CD8-positive, alpha-beta memory T cell (primary cell): Measurements from ENCODE around the gene AGXT. TPM values are rescaled to one million over a fixed set of nuclear protein-coding genes. Genes with fewer than 3 reads are reported as not detected.
A peak's percentile ranks its signal among the peaks of the same experiment; 100 is the strongest.

Experiments
- CTCF ChIA-PET: fragments of 350-600 bp; sonication (Branson Sonifier 250); formaldehyde crosslinking; loops from one replicate; lab custom pipeline; 2021; ENCODE audit warnings: antibody characterized with exemption; lab: Charles Lee
- POLR2A ChIA-PET: fragments of 350-600 bp; sonication (Branson Sonifier 250); formaldehyde crosslinking; loops from one replicate; lab custom pipeline; 2021; ENCODE audit warnings: antibody characterized with exemption; lab: Charles Lee
- DNase-seq, 5 donors: peaks; one replicate each; pipeline versions ENCODE4 v3.0.0 to v3.0.0-alpha.2; 2020 to 2022; ENCODE audit warnings: mixed read lengths in 1 of 5
- H3K27ac ChIP-seq: one replicate; pipeline ENCODE4 v1.7.0; 2013; ENCODE audit warnings: low read depth, mild to moderate bottlenecking, low read length, moderate library complexity
- H3K27me3 ChIP-seq: 2 replicates; pipeline ENCODE4 v1.7.0; 2013; ENCODE audit warnings: low read length, mild to moderate bottlenecking; ENCODE audit not compliant: insufficient read depth, poor library complexity, severe bottlenecking
- H3K36me3 ChIP-seq: 2 replicates; pipeline ENCODE4 v1.7.0; 2013; ENCODE audit warnings: mild to moderate bottlenecking, low read length, moderate library complexity; ENCODE audit not compliant: insufficient read depth
- H3K4me1 ChIP-seq: 2 replicates; pipeline ENCODE4 v1.7.0; 2013; ENCODE audit warnings: mild to moderate bottlenecking, low read length, moderate library complexity; ENCODE audit not compliant: insufficient read depth
- H3K4me3 ChIP-seq: 2 replicates; pipeline ENCODE4 v1.7.0; 2013; ENCODE audit warnings: mild to moderate bottlenecking, low read length
- H3K9me3 ChIP-seq: 2 replicates; pipeline ENCODE4 v1.7.0; 2013; ENCODE audit warnings: mild to moderate bottlenecking, low read length
- H3K27ac Mint-ChIP-seq, 8 donors: one replicate each; pipeline ENCODE4 v1.8.0; 2020 to 2021; ENCODE audit warnings: mixed read lengths in 8 of 8, mild to moderate bottlenecking in 6 of 8, inconsistent platforms in 3 of 8, moderate library complexity in 3 of 8
- H3K27me3 Mint-ChIP-seq, 2 donors: one replicate each; pipeline ENCODE4 v1.8.0; 2020 to 2021; ENCODE audit warnings: mixed read lengths in 2 of 2, mild to moderate bottlenecking in 1 of 2, moderate library complexity in 1 of 2
- H3K36me3 Mint-ChIP-seq, 3 donors: one replicate each; pipeline ENCODE4 v1.8.0; 2020 to 2021; ENCODE audit warnings: mixed read lengths in 3 of 3, inconsistent platforms in 1 of 3, mild to moderate bottlenecking in 1 of 3
- H3K4me1 Mint-ChIP-seq, 3 donors: one replicate each; pipeline ENCODE4 v1.8.0; 2020 to 2021; ENCODE audit warnings: mixed read lengths in 3 of 3, inconsistent platforms in 1 of 3, mild to moderate bottlenecking in 1 of 3
- H3K4me3 Mint-ChIP-seq, 7 donors: one replicate each; pipeline ENCODE4 v1.8.0; 2020 to 2021; ENCODE audit warnings: mixed read lengths in 7 of 7, mild to moderate bottlenecking in 6 of 7, moderate library complexity in 4 of 7, inconsistent platforms in 2 of 7
- H3K9me3 Mint-ChIP-seq, 5 donors: one replicate each; pipeline ENCODE4 v1.8.0; 2020 to 2022; ENCODE audit warnings: mixed read lengths in 5 of 5, mild to moderate bottlenecking in 3 of 5, moderate library complexity in 2 of 5, inconsistent platforms in 1 of 5
- polyA plus RNA-seq: library from polyadenylated mRNA; unstranded; fragments of 300-500 nt; fragmentation: Illumina TruSeq; gene quantifications from one replicate; pipeline ENCODE4 v1.2.3, GENCODE V29; 2021
- total RNA-seq, 2 experiments: library from RNA; stranded (reverse); gene quantifications; one replicate each; pipeline ENCODE4 v1.2.3, GENCODE V29; 2021

The AGXT gene
- not detected for total RNA-seq
- polyA plus RNA-seq: not detected

DNA sequence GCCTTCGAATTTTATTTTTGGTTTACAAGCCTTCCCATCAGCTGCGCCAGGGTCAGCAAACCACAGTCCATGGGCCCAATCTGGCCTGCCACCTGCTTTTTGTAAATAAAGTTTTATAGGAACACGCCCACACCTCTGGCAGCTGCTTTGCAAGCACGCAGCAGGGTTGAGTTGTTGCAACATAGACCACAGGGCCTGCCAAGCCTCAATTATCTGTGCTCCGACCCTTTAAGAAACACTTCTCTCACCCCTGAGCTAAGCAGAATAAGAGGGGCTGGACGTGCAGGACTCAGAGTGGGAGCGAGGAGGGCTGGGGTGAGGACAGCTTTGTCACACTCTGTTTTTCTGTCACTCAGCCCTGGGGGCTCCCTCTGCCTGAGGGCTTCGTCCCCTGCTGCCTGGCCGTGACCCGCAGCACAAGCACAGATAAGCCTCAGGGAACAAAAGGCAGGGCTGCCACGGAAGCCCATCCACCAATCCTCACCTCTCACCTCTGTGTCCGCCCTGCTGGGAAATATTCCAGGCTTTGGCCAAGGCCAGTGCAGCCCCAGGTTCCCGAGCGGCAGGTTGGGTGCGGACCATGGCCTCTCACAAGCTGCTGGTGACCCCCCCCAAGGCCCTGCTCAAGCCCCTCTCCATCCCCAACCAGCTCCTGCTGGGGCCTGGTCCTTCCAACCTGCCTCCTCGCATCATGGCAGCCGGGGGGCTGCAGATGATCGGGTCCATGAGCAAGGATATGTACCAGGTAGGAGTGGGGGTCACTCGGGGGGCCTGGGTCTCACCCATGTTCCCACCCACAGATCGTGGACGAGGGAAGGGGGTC lies at the start of gene AGXT:
Gene AGXT, plus strand, starts transcription at position 539 of the 823 bp plus-strand sequence. Its CDS starts 42 bp downstream, at position 581.
- H3K4me3 ChIP-seq: no peak within 1 kb of the TSS
- Mint-ChIP-seq H3K27me3 (peaks cover 11 to 34% of the 10 kb centered on the region in 2 donors), H3K36me3 (peaks cover 0 to 2% (median 0%) of the 10 kb centered on the region in 3 donors), H3K4me1 (no peaks in the 10 kb centered on the region), H3K4me3 (no peak within 1 kb of the TSS), H3K27ac (no peak within 1 kb of the TSS), H3K9me3 (no peaks in the 10 kb centered on the region)
- POLR2A ChIA-PET: no interaction called here
- no peaks in the 10 kb centered on the region for H3K4me1 ChIP-seq
- no peaks in the 10 kb centered on the region for H3K27me3 ChIP-seq
- no peaks in the 10 kb centered on the region for H3K9me3 ChIP-seq
- H3K27ac ChIP-seq: no peak within 1 kb of the TSS
- DNase-seq: no peak
- H3K36me3 ChIP-seq: no peaks in the 10 kb centered on the region
- CTCF ChIA-PET: no interaction called here

DNA sequence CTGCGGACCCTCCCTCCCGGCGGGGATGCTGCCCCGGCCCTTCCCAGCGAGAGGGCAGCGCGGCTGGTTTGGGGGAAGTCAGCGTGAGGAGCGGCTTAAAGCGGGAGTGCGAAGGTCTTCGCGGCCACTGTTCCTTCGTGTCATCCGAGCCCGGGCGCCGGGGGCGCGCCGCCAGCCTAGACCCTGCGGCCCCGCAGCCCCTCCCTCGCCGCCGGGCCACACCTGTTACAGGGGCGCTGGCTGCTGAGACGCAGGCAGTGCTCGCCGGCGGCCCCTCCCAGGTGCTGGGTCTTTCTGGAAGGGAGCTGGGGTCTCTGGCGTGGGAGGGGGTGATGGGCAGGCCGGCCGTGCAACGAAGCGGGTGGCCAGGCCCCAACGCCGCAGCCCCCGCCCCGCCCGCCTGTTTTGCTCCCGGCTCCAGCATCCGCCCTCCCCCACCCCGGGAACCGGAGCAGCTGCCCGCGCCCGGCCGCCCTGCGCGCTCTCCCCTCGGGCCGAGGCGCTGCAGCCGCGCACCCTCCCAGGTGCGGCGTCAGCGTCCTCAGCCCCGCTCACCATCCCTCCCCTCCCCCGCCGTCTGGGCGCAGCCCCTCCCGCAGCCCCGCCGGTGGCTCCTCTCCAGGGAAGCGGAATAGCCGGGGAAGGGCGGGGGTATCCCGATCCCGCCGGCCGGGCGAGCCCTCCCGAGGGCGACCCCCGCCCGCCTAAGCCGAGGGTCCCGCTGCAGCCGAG lies 49.3 kb upstream of the AGXT start:
- no peaks in the 10 kb centered on the region for H3K4me1 ChIP-seq
- no peaks in the 10 kb centered on the region for H3K36me3 ChIP-seq
- H3K9me3 Mint-ChIP-seq: peaks cover 1 to 8% (median 5%) of the 10 kb centered on the region in 5 donors
- no peak for DNase-seq
- peaks cover 0 to 1% (median 1%) of the 10 kb centered on the region in 3 donors for H3K36me3 Mint-ChIP-seq
- H3K9me3 ChIP-seq: no peaks in the 10 kb centered on the region
- CTCF ChIA-PET: no interaction called here
- no peak overlapping the region for H3K27ac ChIP-seq
- no peak overlapping the region for H3K27ac Mint-ChIP-seq
- H3K27me3 ChIP-seq: peaks cover 12% of the 10 kb centered on the region
- POLR2A ChIA-PET: no interaction called here
- H3K4me3 ChIP-seq: no peak overlapping the region
- H3K4me1 Mint-ChIP-seq: peaks cover 7 to 11% (median 9%) of the 10 kb centered on the region in 3 donors
- H3K4me3 Mint-ChIP-seq: no peak overlapping the region
- peaks cover 45% of the 10 kb centered on the region in 2 donors for H3K27me3 Mint-ChIP-seq

DNA sequence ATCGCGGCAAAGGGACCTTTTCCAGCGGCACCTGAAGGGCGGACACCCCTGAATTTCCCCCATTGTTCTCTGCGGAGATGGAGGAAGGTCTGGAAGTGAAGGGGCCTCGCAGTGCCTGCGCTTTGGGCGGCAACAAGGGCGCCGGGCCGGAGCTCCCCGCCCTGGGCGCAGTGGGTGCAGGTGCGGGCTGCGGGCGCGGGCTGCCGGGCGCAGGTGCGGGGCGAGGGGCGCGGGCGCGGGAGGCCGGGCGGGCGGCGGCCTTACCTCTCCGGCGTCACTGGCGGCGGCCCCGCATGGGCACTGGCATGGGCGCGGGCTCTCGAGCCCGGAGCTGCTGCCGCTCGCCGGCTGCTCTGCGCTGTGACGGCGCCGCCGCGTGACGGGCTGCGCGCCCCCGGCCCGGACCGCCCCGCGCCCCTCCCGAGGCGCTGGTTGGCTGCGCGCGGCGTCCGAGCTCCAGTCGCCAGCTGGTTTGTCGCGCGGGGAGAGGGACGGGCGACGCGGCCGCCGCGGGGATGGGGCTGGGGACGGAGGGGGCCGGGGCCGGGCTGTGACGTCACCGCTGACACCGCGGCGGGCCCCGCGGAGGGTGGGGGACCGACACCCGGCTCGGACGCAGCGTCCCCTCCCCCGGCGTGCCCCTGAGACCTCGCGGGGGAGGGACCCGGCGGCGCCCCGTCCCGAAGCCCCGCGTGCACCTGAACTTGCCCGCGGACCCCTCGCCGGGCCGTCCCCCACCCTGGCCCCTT lies 48.6 kb upstream of the AGXT start, which contains the start of gene KIF1A:
Gene KIF1A, minus strand, starts transcription at position 362 of the 749 bp plus-strand sequence. CDS start 22,467 bp downstream, outside the sequence.
- H3K4me1 Mint-ChIP-seq: peaks cover 7 to 11% (median 9%) of the 10 kb centered on the region in 3 donors
- peaks cover 48 to 53% of the 10 kb centered on the region in 2 donors for H3K27me3 Mint-ChIP-seq
- H3K27me3 ChIP-seq: peaks cover 19% of the 10 kb centered on the region
- H3K27ac ChIP-seq: no peak within 1 kb of the TSS
- peaks cover 0 to 1% (median 0%) of the 10 kb centered on the region in 3 donors for H3K36me3 Mint-ChIP-seq
- no peaks in the 10 kb centered on the region for H3K4me1 ChIP-seq
- H3K27ac Mint-ChIP-seq: no peak within 1 kb of the TSS
- H3K36me3 ChIP-seq: no peaks in the 10 kb centered on the region
- H3K9me3 ChIP-seq: no peaks in the 10 kb centered on the region
- H3K9me3 Mint-ChIP-seq: peaks cover 0 to 6% (median 5%) of the 10 kb centered on the region in 5 donors
- H3K4me3 Mint-ChIP-seq: peak within 1 kb of the TSS in 3 of 7 donors; percentile 23 to 37 (median 34)
- CTCF ChIA-PET: no interaction called here
- POLR2A ChIA-PET: no interaction called here
- no peak within 1 kb of the TSS for H3K4me3 ChIP-seq
- no peak for DNase-seq

DNA sequence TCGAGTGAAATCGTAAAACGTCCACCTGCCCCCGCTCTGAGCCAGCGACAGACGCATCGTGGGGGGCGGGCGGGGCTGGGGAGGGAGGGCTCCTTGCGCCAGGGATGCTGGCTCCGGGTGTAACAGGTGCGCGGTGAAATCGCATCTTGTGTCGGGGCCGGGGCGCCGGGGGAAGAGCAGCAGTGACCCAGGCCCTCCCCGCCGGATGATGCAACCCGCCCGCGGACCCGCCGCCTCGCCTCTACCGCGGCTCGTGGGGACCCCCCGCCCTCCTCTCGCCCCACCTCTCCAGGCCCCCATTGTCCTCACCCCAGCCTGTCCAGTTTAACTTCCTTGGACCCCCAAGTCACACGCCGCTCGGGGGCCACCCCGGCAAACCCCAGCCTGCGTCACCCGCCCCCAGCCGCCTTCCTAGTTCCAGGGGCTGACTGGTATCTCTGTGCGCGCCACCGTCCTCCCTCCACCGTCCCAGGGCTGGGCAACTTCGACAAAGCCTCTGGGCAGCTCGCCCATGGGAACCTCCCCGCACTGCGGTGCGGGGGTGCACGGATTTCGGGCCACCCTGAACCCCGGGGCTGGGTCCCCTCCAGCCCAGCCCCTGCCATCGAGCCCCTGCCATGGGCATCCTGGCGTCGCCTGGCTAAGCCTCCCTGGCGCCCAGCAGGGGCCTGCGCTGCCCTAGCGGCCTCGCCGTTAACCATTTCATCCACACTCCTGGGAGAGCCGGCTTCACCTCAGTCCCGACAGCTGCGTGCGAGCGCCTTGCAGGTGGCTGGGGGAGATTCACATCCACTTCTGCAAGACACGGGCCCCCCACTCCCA lies 47.8 kb upstream of the AGXT start:
- Histone ChIP-seq H3K27ac (no peak overlapping the region), H3K4me1 (no peaks in the 10 kb centered on the region), H3K4me3 (no peak overlapping the region), H3K36me3 (no peaks in the 10 kb centered on the region), H3K9me3 (no peaks in the 10 kb centered on the region), H3K27me3 (peaks cover 27% of the 10 kb centered on the region)
- CTCF ChIA-PET: interaction anchor here (1.4 kb wide), 1 partner anchor 11 kb away, joined by 3 read pairs; no protein-coding TSS in a partner anchor
- H3K27me3 Mint-ChIP-seq: peaks cover 50 to 59% of the 10 kb centered on the region in 2 donors
- POLR2A ChIA-PET: no interaction called here
- H3K4me3 Mint-ChIP-seq: peak overlapping the region in 6 of 7 donors; percentile 24 to 46 (median 36)
- peaks cover 0 to 8% (median 5%) of the 10 kb centered on the region in 5 donors for H3K9me3 Mint-ChIP-seq
- peaks cover 7 to 11% (median 9%) of the 10 kb centered on the region in 3 donors for H3K4me1 Mint-ChIP-seq
- no peak for DNase-seq
- peaks cover 0 to 3% (median 1%) of the 10 kb centered on the region in 3 donors for H3K36me3 Mint-ChIP-seq
- no peak overlapping the region for H3K27ac Mint-ChIP-seq

DNA sequence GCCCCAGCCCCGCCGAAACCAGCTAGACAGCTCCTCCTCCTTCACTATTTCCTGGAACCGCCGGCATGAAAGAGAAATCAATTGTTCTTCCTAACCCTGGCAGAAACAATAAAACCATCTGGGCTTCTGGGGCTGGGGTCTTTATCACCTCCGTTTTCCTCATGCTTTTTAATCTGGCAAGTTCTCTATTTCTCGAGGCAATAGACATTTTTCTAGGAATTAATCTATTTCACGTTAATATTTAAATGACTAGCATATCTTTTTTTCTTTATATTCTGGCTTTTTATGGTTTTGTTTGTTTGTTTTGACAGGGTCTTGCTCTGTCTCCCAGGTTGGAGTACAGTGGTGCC lies 47.2 kb upstream of the AGXT start:
- Histone ChIP-seq H3K4me1 (no peaks in the 10 kb centered on the region), H3K9me3 (no peaks in the 10 kb centered on the region), H3K36me3 (no peaks in the 10 kb centered on the region), H3K27ac (no peak overlapping the region), H3K27me3 (peaks cover 31% of the 10 kb centered on the region), H3K4me3 (no peak overlapping the region)
- Mint-ChIP-seq H3K9me3 (peaks cover 0 to 8% (median 5%) of the 10 kb centered on the region in 5 donors), H3K27me3 (peaks cover 51 to 59% of the 10 kb centered on the region in 2 donors), H3K4me1 (peaks cover 7 to 11% (median 9%) of the 10 kb centered on the region in 3 donors), H3K4me3 (peak overlapping the region in 5 of 7 donors; percentile 19 to 46 (median 36)), H3K27ac (no peak overlapping the region), H3K36me3 (peaks cover 0 to 3% (median 1%) of the 10 kb centered on the region in 3 donors)
- ChIA-PET CTCF (interaction anchor here (1.4 kb wide), 1 partner anchor 10 kb away, joined by 3 read pairs; no protein-coding TSS in a partner anchor), POLR2A (no interaction called here)
- no peak for DNase-seq

DNA sequence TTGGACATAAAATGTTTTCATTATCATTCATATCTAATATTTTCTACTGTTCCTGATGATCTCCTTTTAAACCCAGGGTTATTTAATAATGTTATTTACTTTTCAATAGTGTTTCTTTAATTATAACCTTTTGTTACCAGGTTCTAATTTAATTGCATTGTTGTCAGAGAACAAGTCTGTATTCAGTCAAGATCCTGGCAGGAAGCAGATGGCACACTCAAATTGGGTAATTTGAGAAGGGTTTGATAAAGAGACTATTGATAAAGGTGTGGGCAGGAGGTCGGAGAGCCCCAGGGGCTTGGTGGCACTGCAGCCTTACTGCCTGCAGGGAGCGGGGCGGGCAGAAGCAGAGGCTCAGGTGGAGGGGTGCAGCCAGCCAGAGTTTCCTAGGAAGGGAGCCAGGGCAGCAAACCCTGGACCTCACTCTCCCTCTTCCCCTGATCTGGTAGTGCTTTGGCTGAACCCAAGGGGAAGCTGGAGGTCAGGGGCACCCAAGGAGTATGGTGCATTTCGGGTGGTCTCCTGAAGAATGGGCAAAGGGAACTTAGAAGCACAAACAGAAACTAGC lies 46.3 kb upstream of the AGXT start:
- no peak for DNase-seq
- Histone ChIP-seq H3K4me3 (no peak overlapping the region), H3K27ac (no peak overlapping the region), H3K27me3 (peaks cover 41% of the 10 kb centered on the region), H3K9me3 (no peaks in the 10 kb centered on the region), H3K4me1 (no peaks in the 10 kb centered on the region), H3K36me3 (no peaks in the 10 kb centered on the region)
- peak overlapping the region in 1 of 7 donors; percentile 2 for H3K4me3 Mint-ChIP-seq
- H3K4me1 Mint-ChIP-seq: peaks cover 7 to 11% (median 9%) of the 10 kb centered on the region in 3 donors
- CTCF ChIA-PET: interaction anchor here (1.4 kb wide), 1 partner anchor 9 kb away, joined by 3 read pairs; no protein-coding TSS in a partner anchor
- POLR2A ChIA-PET: no interaction called here
- H3K36me3 Mint-ChIP-seq: peaks cover 0 to 3% (median 1%) of the 10 kb centered on the region in 3 donors
- H3K27me3 Mint-ChIP-seq: peaks cover 51 to 67% of the 10 kb centered on the region in 2 donors
- no peak overlapping the region for H3K27ac Mint-ChIP-seq
- peaks cover 0 to 8% (median 5%) of the 10 kb centered on the region in 5 donors for H3K9me3 Mint-ChIP-seq
